GM10847 (cell line): ENCODE measurements around the gene NCOA1.

Experiments
- POLR2A ChIP-seq: IDR thresholded peaks from 2 replicates; pipeline ENCODE4 v1.6.1; 2011; ENCODE audit not compliant: insufficient read length; ENCODE audit errors: extremely low read depth

NCOA1 gene

DNA sequence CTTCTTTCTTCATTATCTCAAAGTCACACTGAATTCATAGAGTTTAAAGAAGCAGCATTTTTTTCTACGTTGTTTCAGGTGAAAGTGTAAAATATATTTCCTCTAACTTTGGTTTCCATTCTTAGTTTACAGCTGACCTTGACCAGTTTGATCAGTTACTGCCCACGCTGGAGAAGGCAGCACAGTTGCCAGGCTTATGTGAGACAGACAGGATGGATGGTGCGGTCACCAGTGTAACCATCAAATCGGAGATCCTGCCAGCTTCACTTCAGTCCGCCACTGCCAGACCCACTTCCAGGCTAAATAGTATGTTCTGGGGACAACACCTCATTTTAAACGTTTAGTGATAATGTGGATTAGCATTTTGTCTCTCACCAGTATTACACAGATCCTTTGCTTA is 219.8 kb downstream of the NCOA1 start:
- TF ChIP-seq POLR2A = no peak

DNA sequence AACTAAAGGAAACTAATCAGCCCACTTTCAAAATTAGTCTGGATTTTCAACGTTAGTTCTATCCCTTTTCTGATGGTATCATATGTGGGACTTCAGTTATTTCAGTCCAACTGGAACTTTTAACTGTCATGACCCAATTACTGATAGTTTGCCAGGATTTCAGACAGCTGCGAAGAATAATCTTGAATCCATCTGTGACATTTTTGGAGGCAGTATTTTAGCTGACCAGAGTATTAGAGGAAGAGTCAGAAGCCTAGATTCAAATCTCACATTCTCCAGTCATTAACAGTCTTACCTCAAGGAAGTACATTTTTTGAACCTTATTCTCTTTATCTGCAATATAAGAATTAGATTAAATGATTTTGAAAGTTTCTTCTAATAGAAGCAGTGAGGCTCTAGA is 220.8 kb downstream of the NCOA1 start:
- no peak for TF ChIP-seq POLR2A

DNA sequence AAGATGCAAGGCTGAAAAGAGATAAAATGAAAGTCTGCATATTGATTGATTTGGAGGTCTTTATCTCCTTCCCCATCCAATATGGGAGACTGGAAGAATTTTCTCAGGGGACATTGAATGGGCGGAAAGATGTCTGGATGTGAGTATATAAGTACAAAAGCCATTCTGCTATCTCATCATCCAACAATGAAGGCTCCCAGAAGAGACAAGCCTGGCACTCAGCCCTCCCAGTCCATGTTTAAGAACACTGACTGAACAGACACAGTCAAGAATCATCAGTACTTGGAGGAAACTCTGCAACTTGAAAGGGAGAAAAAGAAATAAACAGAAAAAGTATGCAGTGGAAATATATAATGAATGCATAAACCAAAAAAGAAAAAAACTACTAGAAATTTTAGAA is 221.2 kb downstream of the NCOA1 start:
- no peak for TF ChIP-seq POLR2A

DNA sequence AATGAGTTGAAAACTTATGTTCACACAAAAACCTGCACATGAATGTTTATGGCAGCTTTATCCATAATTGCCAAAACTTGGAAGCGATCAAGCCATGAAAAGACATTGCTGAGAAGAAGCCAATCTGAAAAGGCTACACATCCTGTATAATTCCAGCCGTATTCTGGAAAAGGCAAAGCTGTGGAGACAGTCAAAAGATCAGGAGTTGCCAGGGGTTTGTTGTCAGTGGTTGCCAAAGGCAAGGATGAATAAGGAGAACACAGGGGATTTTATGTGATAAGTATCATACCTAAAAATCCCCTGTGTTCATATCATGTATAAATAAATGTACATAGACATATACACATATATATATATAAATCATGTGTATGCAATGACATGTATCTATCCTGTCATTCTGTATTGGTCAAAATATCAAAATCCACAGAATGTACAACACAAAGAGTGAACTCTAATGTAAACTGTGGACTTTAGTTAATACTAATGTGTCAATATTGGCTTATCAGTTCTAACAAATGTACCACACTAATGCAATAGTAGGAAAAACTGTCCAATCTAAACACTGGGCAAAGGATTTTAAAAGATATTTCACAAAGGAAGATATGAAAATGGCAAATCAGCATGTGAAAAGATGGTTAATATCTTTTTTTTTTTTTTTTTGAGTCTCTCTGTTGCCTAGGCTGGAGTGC is 226.4 kb downstream of the NCOA1 start:
- no peak for TF ChIP-seq POLR2A

DNA sequence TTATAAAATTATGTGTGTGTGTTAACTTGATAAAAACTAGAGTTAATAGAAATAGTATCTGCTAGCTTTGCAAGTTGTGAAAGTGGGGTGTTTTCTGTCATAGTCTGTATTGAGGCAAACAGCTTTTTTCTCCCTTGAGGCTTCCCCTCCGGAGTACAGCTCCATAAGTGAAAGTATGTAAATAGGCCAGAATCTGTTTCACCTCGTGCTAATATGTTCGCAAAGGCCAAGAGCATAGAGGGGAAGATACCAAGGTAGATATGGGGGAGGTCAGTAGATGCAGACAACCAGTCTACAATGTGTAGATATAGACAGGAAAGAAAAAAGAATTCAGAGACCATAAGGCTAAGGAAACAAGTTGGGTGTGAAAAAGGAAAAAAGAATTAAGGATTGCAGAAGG is 229.3 kb downstream of the NCOA1 start:
- TF ChIP-seq POLR2A = no peak

DNA sequence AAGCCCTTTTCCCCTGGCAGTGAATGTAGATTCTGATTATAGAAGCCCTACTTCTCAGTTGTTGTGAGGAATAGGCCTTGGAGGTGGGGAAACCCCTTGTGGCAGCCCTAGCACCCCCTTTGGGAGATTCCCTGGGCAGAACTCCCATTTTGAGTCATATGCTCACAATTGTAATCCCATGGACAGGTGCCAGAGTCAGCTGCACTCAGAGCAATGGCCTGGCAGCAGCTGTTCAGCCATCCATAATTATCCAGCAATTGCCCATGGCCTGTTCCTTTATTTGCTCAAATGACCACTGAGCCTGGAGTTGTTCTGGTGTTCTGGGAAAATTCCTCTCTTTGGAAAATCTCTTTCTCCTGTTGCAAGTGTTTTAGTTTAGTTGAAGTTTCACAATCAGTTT is 230.4 kb downstream of the NCOA1 start:
- no peak for TF ChIP-seq POLR2A

DNA sequence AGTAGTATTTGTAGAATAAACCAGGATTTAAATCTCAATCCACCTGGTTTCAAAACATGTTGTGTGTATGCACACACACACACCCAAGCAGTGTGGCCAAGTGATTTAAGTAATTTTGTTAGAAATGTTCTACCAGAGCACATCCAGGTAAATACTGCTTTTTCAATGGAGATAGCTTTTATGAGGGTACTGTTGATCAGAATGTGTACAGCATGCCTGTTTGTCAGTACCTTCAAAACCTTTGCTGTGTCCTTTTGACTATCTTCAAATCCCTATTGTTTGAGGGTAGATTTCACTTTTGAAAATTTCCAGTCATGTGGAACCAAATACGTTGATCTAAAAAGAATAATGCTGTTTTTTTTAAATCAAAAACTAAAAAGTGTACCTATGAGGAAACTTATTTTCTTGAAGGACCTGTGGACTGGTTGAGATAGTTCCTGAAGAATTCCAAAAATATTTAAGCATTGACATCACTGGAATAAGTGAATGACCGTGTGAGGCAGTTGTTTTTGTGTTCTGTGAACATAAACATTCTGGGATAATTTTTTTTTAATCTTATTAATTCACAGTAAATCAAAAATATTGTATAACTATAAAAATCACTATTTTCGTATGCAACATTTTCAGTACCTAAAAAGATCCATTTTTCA is 231.2 kb downstream of the NCOA1 start:
- no peak for TF ChIP-seq POLR2A

DNA sequence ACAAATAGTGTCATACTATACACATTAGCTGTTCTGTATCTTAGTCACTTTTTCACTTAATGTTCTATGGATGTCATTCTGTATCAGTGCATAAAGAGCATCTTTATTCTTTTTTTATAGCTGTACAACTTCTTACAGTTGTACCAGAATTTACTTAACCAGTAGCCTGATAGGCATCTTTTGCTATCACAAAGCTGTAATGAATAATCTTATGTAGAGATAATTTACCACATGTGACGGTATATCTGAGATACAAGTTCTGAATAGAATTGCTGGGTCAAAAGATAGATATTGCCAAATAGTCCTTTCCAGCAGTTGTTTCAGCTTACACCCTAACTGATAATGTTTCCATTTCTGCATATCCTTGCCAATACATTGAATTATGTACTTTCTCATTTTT is 232.1 kb downstream of the NCOA1 start:
- no peak for TF ChIP-seq POLR2A

DNA sequence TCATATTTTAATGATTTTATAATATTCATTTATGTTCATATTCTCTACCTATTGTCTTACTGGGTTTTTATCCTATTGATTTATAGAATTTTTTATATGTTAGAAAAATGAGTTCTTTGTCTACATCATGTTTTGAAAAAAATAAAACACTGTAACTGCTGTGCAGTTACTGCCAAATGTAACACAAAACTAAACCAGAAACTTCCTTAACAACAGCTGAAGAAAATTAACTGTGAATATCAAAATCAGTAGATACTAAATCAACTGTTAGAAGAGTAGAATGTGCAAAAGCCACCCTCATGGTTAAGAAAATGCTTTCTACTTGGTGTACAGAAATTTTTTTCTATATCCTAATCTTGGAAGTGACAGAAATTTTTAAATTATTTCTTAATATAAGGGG is 232.6 kb downstream of the NCOA1 start:
- TF ChIP-seq POLR2A = no peak

DNA sequence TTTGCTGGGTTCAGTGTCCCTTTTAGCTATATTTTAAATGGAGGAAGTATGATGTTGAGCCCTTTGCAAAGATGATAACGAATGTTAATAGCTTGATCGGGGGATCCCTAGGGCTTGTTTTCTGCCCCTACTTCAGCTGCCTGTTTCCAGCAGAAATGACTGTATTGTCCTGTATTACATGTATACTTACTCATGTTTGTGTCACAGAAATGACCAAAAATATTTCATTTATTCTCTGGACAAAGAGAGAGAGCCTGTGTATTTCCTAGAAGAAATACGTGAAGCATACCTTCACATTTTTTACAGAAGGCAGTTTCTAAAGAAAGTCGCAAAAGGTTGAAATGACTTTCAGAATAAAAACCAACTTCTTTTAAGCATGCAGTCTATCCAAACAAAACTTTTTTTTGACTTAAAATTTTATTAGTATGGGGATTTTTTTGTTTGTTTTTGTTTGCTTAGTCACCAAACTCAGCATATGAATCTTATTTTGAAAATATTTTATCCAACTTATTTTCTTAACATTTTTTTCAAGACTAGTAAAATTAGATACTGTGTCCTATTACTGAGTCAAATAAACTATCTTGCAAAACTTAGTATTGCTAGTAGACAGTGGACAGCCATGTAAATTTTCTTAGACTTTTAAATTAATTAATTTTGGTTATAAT is 233.2 kb downstream of the NCOA1 start:
- TF ChIP-seq POLR2A = no peak

DNA sequence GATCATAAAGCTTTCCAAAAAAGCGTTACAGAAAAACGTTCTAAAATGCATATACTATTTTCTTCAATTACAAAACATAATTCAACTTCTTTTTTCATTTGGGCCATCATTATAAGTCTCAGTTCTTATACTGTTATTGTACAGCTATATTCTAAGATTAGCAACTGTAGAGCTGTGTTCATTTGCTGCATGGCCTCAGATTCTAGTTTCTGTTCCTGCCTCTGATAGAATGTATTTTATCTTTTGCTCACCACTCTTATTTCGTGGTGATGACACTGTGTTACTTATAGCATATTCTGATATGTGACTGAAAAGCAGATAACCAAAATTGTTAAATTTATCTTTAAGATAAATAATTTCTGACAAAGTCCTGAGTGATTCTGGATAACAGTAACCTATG is 234.9 kb downstream of the NCOA1 start:
- no peak for TF ChIP-seq POLR2A

DNA sequence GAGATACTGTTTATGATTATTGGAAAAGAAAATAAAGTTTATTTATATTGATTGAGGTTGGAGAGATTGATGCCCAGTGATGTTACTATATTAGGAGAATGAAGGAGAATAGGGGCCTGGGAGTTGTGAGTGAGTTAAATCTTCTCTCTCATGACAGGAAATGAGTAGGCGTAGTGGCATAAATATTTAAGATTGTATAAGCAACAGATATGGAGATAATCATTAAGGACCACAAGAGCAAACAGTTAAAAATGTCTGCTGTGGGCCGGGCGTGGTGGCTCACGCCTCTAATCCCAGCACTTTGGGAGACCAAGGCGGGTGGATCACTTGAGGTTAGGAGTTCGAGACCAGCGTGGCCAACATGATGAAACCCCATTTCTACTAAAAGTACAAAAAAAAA is 239.4 kb downstream of the NCOA1 start:
- TF ChIP-seq POLR2A = no peak

DNA sequence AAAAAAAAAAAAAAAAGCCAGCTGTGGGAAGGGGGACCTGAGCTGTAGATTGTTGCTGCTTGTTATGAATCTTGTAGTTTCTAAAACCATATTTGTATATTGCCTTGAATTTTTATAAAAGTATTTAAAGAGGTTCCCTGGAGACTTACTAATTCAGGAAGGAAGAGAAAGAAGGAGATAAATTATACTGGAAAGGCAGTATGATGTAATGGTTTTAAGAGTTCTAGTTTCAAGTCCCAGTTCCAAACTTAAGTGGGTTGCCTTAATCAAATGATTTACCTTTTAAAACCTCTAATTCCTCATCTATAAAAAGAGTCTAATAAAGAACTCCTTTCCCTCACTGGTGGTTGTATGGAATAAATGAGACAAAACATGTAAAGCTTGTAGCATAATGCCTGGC is 240.0 kb downstream of the NCOA1 start:
- TF ChIP-seq POLR2A = no peak

DNA sequence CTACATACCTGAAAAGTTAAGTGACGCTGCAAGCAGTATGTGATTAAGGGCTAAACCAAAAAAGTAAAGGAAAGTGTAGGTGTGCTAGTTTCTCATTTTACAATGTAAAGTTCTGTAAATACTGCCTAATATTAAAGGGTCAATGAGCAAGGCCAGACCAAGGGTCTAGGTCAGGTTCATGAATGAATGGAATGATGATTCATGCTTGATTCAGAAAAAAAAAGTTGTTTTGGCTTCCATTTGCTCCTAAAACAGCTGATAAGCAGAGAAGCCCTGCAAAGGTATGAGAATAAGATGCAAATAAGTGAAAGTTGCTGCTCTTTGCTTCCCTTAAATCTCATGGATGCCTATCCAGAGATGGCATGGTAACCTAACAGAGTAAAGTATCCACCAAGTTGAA is 240.9 kb downstream of the NCOA1 start:
- no peak for TF ChIP-seq POLR2A

DNA sequence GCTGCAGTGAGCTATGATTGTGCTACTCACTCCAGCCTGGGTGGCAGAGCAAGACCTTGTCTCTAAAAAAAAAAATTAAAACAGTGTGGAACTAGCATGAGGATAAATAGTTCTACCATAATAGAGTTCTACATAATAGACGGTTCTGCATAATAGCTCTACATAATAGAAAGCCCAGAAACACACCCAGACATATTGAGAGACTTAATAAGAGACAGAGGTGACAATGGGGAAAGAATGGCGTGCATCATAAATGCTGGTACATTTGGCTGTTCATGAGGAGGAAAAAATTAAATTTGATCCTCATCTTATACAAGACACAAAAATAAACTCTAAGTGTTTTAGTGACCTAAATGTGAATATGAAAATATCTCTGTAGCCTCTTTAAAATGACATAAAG is 243.7 kb downstream of the NCOA1 start:
- TF ChIP-seq POLR2A = no peak

DNA sequence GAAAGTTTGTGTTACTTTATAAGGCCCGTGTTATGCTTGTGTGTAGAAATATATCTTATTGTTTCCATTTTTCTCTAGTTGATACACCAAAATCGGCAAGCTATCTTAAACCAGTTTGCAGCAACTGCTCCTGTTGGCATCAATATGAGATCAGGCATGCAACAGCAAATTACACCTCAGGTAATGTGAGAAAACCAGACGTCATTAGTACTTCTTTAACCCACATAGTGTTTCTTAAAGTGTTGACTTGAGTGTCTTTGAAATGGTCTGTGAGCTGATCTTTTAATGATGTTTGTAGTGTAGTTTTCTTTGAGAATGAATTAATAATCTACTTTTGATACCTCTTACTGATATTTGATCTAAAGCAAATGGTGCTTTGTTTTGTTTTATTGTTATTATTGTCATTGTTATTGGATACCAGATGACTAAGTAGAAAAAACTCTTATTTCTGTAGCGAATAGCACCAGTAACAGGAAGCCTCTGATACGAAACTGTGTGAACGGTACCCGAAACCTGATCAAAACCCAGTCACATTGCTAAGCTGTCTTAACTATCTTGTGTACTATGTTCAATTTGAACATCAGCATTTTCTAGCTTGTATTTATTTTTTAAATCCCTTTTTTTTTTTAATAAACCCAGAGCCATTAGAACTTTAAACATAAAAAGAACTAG is 248.4 kb downstream of the NCOA1 start:
- no peak for TF ChIP-seq POLR2A
